MG63 (cell line): ENCODE data around the gene CDHR3. TPM values are rescaled to one million over a fixed set of nuclear protein-coding genes. Genes with fewer than 3 reads are reported as not detected.

Experiments
- DNase-seq: peaks from one replicate; pipeline ENCODE4 v3.0.0-alpha.2; 2020
- H3K27me3 ChIP-seq: fragments of 250-450 bp; sonication (Bioruptor Pico); 2 replicates; pipeline ENCODE4 v1.5.1; 2020; ENCODE audit warnings: mild to moderate bottlenecking, moderate library complexity
- H3K36me3 ChIP-seq: fragments of 250-450 bp; sonication (Bioruptor Pico); 2 replicates; pipeline ENCODE4 v1.5.1; 2020; ENCODE audit warnings: mild to moderate bottlenecking, moderate library complexity
- H3K4me3 ChIP-seq: fragments of 250-450 bp; sonication (Bioruptor Pico); 2 replicates; pipeline ENCODE4 v1.5.1; 2020; ENCODE audit warnings: mild to moderate bottlenecking, moderate library complexity
- H3K9me3 ChIP-seq: fragments of 250-450 bp; sonication (Bioruptor Pico); 2 replicates; pipeline ENCODE4 v1.5.1; 2020; ENCODE audit warnings: mild to moderate bottlenecking, moderate library complexity
- total RNA-seq: library from RNA; depleted of rRNA; stranded (reverse); fragments of >200 nt; shearing (Covaris generic); gene quantifications from 2 replicates; pipeline ENCODE4 v1.2.3, GENCODE V29; 2014; ENCODE audit warnings: low replicate concordance

Gene CDHR3
- total RNA-seq, 1 experiment from 2014 or later, result 0.76 TPM

- Histone ChIP-seq H3K27me3 (no peaks in the 10 kb centered on the region), H3K4me3 (no peak overlapping the region), H3K9me3 (no peaks in the 10 kb centered on the region), H3K36me3 (no peaks in the 10 kb centered on the region)
- no peak for DNase-seq
Observed at GRCh38 chr7:106010866-106011265, 47.8 kb downstream of the CDHR3 start.

DNA sequence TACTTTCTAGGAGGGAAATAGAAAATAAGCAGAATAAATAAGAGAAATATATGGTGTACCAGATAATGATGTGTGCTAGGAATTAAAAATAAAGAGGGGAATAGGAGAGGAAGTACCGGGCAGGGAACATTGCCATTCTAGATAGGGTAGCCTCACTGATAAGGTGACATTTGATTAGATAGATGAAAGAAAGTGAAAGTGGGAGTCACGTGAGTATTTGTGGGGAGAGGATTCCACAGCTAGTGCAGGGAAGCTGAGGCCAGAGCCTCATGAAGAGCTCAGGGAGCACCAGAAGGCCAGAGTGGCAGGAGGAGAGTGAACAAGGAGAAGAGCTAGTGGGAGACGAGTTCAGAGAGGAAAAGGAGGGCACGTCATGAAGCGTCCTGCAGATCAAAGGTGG, 49.1 kb downstream of the CDHR3 start:
- H3K27me3 ChIP-seq, result no peaks in the 10 kb centered on the region
- no peak overlapping the region for H3K4me3 ChIP-seq
- H3K36me3 ChIP-seq, result no peaks in the 10 kb centered on the region
- no peaks in the 10 kb centered on the region for H3K9me3 ChIP-seq
- no peak for DNase-seq

GRCh38 chr7:106012935-106013439, 49.9 kb downstream of the CDHR3 start:
- Histone ChIP-seq H3K4me3 (no peak overlapping the region), H3K27me3 (no peaks in the 10 kb centered on the region), H3K36me3 (no peaks in the 10 kb centered on the region), H3K9me3 (no peaks in the 10 kb centered on the region)
- DNase-seq, result peak; percentile 66

DNA sequence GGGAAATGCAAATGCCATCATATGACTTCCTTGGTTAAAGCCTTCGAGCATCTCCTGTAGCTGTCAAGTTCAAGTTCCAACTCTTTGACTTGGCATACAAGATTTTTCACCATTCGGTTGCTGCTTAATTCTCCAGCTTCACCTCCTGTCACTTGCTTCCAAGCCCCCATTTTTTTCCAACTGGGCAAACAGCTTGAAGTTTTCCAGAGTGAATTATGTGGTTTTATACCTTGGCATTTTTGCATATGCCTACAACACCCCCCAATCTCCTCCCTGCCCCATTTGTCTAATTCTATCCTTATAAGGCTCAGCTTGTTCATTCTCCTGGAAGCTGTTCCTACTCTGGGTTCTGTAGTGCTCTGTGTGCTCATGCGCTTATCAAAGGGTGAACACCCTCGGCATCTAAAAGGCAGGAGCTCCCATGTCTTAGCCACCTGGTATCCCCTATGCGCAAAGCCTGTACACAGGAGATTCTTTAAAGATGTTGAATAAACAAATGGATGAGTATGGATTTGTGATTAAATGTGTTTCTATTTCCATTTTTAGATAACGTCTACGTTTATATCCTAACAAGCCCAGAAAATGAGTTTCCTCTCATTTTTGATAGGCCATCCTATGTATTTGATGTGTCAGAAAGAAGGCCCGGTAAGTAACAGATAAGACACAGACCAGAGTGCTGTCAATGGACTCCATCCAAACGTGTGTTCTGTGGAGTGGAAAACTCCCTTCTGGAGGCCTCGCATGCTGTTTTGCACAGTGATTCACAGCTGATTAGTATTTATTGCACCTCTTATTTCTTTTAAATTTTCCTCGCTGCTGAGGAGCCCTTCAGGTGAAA, 52.5 kb downstream of the CDHR3 start:
- Histone ChIP-seq H3K4me3 (no peak overlapping the region), H3K27me3 (no peaks in the 10 kb centered on the region), H3K9me3 (no peaks in the 10 kb centered on the region), H3K36me3 (no peaks in the 10 kb centered on the region)
- DNase-seq, result no peak

DNA sequence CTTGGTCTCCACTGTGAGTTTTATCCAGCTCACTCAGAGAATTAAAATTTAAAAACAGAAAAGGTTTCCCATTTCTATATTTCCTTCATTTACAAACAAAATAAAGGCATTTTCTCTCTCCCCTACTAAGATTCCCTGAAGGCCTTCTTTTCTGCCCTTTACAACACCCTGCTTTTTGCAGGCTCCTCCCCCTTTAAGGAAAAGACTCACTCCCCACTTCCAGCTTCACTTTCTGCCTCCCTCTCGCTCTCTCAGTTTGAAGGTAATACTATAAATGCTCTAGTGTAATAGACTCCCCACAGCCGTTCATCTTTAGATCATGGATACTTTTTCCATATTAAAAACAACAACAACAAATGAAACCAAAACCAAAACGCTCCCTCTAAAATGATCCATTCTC, 53.3 kb downstream of the CDHR3 start:
- Histone ChIP-seq H3K36me3 (no peaks in the 10 kb centered on the region), H3K27me3 (no peaks in the 10 kb centered on the region), H3K9me3 (no peaks in the 10 kb centered on the region), H3K4me3 (no peak overlapping the region)
- no peak for DNase-seq

DNA sequence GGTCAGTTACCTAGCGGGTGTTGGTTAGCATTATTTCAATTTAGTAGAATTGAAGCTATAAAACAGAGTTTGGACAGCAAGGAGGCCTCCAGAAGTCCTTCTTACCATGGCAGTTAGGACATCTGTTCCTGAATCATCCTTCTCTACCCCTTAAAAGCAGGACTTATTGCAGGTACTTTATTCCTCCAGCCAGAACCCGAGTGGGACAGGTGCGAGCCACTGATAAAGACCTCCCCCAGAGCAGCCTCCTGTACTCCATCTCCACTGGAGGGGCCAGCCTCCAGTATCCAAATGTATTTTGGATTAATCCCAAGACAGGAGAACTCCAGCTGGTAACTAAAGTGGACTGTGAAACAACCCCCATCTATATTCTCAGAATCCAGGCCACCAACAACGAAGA, 54.6 kb downstream of the CDHR3 start:
- Histone ChIP-seq H3K9me3 (no peaks in the 10 kb centered on the region), H3K36me3 (no peaks in the 10 kb centered on the region), H3K27me3 (no peaks in the 10 kb centered on the region), H3K4me3 (no peak overlapping the region)
- DNase-seq, result no peak

GRCh38 chr7:106018566-106019469, 55.8 kb downstream of the CDHR3 start:
- H3K27me3 ChIP-seq, result no peaks in the 10 kb centered on the region
- no peak for DNase-seq

DNA sequence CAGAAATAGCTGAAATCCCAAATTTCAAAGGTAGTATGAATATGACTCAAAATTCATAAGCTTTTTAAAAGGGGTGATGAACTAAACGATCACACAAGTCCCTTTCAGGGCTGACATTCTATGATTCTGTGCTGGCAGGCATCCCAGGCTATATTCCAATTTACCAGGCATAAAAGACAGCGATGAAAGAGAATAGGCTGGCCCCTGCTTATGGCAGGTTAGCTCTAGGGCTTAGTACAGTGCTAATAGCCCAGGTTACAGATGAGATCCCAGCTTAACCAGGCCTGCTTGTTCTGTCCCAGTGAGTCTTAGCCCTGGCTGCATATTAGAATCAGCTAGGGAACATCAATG, 56.4 kb downstream of the CDHR3 start:
- Histone ChIP-seq H3K27me3 (no peaks in the 10 kb centered on the region), H3K36me3 (no peaks in the 10 kb centered on the region), H3K9me3 (no peaks in the 10 kb centered on the region), H3K4me3 (no peak overlapping the region)
- no peak for DNase-seq

More at GRCh38 chr7:106018566-106019469, 55.8 kb downstream of the CDHR3 start:
- H3K9me3 ChIP-seq, result no peaks in the 10 kb centered on the region
- no peak overlapping the region for H3K4me3 ChIP-seq
- no peaks in the 10 kb centered on the region for H3K36me3 ChIP-seq

DNA sequence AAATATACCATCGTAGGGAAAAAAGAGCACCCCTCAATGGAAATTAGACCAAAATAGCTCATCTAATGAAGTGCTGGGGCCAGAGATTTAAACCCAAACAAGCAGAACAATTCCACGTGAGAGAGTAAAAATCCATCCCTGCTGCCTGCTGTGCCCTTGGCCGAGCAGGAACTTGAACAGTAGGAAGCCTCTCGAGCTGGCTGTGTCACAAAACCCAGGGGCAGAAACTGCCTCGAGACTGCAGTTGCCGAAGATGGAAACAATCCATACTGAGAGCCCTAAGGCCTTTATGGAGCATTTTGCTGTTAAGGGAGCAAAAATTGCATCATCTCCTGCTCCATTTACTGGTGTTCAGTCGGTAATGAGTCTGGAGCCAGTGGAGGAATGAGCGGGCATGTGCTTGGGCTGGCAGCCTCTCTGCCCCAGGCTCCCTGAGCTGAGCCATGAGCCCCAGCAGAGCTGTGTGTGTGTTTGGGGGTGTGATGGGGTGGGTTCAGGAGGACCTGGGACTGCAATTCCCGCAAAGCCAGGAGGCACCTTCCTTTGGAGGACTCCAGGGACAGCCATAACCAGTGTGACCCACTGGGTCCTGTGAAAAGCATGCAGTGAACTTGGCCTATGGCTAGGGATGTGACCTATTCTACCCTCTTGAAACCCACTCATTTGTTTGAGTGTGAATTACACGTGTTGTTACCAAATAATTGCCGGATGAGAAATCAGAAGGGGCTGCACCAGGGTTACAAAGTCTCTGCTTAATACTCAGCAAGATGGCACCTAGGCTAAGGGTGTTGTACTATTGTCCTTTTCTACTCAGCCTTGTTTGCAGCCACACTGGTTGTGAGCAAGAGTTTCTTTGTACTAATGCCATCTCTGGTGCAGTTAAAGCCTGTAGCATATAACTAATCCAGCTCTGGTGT, 58.3 kb downstream of the CDHR3 start:
- H3K4me3 ChIP-seq, result no peak overlapping the region
- H3K36me3 ChIP-seq, result no peaks in the 10 kb centered on the region
- H3K27me3 ChIP-seq, result no peaks in the 10 kb centered on the region
- DNase-seq, result peak; percentile 78
- no peaks in the 10 kb centered on the region for H3K9me3 ChIP-seq

GRCh38 chr7:106022193-106022821, 59.2 kb downstream of the CDHR3 start:
- no peaks in the 10 kb centered on the region for H3K9me3 ChIP-seq
- H3K36me3 ChIP-seq, result no peaks in the 10 kb centered on the region
- no peaks in the 10 kb centered on the region for H3K27me3 ChIP-seq
- H3K4me3 ChIP-seq, result no peak overlapping the region
- DNase-seq, result no peak

- H3K36me3 ChIP-seq, result no peaks in the 10 kb centered on the region
- no peak for DNase-seq
- H3K27me3 ChIP-seq, result no peaks in the 10 kb centered on the region
- no peak overlapping the region for H3K4me3 ChIP-seq
- no peaks in the 10 kb centered on the region for H3K9me3 ChIP-seq
Observed at GRCh38 chr7:106023369-106024322, 60.6 kb downstream of the CDHR3 start.

- DNase-seq, result no peak
- Histone ChIP-seq H3K27me3 (no peaks in the 10 kb centered on the region), H3K9me3 (no peaks in the 10 kb centered on the region), H3K4me3 (no peak overlapping the region), H3K36me3 (no peaks in the 10 kb centered on the region)
Observed at GRCh38 chr7:106026101-106026500, 63.0 kb downstream of the CDHR3 start.

DNA sequence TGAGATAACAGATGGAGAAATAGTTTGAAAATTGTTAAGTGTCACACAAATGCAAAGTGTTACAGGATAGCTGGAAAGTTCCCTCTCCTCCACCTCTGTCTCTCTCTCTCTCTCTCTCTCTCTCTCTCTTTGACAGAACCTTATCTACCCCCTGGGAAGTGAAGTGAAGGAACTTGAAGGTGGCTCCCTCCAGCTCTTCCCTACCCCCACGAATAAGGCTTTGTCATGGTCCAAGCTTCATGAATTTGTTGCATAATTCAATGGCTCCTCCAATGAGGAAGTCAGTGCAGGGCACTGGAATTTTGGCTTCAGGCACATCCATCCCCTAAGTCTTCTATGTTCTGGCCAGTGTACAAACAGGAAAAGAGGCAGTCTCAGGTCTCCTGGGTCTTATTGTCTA, 66.4 kb downstream of the CDHR3 start:
- no peak for DNase-seq
- H3K9me3 ChIP-seq, result peaks cover 2% of the 10 kb centered on the region; the same call in 1 of the 2 replicates
- H3K27me3 ChIP-seq, result no peaks in the 10 kb centered on the region
- no peak overlapping the region for H3K4me3 ChIP-seq
- H3K36me3 ChIP-seq, result no peaks in the 10 kb centered on the region

- no peak for DNase-seq
- Histone ChIP-seq H3K36me3 (no peaks in the 10 kb centered on the region), H3K9me3 (peaks cover 2% of the 10 kb centered on the region; the same call in 1 of the 2 replicates), H3K27me3 (no peaks in the 10 kb centered on the region), H3K4me3 (no peak overlapping the region)
Observed at GRCh38 chr7:106029941-106030340, 66.9 kb downstream of the CDHR3 start.
